A673 (cell line): ENCODE results near the gene ANKS3.

ENCODE experiments used
- CTCF ChIP-seq: fragments of 300-800, 200-600 bp; sonication (generic); conservative IDR thresholded peaks from 2 replicates; pipeline ENCODE4 v1.5.1; 2017; ENCODE audit warnings: low read depth, mild to moderate bottlenecking, antibody characterized with exemption, low read length, moderate library complexity, mixed read lengths
- EZH2 ChIP-seq: fragments of 200-600 bp; sonication (generic); IDR thresholded peaks from 2 replicates; pipeline ENCODE4 v1.6.1; 2017; ENCODE audit warnings: borderline replicate concordance, low read depth, mild to moderate bottlenecking, mixed read lengths, antibody characterized with exemption, low read length; ENCODE audit not compliant: poor library complexity, severe bottlenecking

GRCh38 chr16:4675864-4676786, 57.9 kb downstream of the ANKS3 start:
- TF ChIP-seq CTCF = no peak
- no peak for TF ChIP-seq EZH2
